Stimulated activated CD4-positive, alpha-beta T cell treated with anti-CD3 and anti-CD28 coated beads, Interleukin-1b, Interleukin-23, amount 100 ng/mL, for 1 hour (primary cell): ENCODE results near the gene VSIR.
A peak's percentile ranks its signal among the peaks of the same experiment; 100 is the strongest.

Source experiments
- DNase-seq, 2 donors: peaks; one replicate each; pipeline ENCODE4 v3.0.0-alpha.2; 2020; ENCODE audit warnings: low read depth in 2 of 2

Gene VSIR

DNA sequence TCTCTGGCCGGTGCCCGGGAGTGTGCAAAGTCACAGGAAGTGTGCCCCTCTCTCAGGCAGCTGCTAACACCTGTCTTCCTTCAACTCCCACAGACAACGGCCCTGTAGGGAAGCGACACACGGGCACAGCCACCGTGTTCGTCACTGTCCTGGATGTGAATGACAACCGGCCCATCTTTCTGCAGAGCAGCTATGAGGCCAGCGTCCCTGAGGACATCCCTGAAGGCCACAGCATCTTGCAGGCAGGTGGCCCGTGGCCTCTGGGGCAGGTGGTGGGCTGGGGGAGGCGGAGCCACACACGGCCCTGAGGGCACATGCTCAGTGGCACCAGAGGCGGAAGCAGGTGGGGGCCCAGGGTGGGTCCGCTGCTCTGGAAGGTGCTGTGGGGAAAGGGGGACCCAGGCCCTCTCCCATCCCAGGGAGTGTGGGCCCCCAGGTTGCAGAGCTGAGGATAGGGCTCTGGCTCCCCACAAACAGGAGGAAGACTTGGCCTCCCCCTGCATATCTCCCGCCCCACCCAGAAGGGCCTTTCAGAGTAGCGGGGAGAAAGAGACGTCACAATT, 60.7 kb downstream of the VSIR start:
- DNase-seq = no peak

DNA sequence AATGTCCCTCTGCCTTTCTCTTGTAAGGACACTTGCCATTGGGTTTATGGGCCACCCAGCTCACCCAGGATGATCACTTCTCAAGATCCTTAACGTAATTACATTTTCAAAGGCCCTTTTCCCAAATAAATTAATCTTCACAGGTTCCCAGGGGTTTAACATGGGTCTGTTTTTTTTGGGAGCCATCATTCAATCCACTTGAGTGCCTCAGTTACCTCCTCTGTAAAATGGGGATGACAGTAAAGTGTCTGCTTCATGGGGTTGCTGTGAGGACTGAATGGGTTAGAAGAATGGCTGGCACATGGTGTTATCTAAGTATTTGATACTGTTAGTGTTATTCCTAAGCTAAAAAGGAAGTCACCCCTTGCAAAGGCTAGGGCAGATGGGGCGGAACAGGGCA, 61.1 kb downstream of the VSIR start:
- no peak for DNase-seq

DNA sequence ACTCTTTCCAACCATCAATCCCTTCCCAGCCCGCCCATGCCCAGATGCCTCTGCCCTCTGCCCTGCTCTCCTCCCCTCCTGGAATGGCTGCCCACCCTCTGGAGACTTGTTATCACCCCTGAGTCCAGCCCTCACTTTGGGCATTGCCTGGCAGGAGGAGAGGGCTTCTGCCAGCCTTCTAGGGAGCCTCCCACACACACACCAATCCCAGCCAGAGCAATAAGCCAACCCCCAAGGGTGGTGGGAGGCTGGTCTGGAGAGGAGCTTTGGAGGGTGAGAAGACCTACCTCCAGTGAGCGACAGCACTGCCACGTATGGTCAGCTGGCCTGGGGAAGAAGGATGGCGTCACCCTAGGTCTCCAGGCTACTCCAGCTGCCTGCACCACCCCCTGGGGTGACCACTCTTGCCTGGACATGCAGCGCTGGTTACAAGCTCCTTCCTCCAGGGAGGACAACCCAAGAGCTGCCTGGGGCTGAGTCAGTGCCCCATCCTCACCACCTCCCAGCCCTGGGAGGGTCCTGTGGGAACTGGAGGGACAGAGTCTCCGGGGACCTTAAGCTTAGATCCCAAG, 62.2 kb downstream of the VSIR start:
- no peak for DNase-seq

GRCh38 chr10:71710519-71710918, 62.8 kb downstream of the VSIR start:
- no peak for DNase-seq

DNA sequence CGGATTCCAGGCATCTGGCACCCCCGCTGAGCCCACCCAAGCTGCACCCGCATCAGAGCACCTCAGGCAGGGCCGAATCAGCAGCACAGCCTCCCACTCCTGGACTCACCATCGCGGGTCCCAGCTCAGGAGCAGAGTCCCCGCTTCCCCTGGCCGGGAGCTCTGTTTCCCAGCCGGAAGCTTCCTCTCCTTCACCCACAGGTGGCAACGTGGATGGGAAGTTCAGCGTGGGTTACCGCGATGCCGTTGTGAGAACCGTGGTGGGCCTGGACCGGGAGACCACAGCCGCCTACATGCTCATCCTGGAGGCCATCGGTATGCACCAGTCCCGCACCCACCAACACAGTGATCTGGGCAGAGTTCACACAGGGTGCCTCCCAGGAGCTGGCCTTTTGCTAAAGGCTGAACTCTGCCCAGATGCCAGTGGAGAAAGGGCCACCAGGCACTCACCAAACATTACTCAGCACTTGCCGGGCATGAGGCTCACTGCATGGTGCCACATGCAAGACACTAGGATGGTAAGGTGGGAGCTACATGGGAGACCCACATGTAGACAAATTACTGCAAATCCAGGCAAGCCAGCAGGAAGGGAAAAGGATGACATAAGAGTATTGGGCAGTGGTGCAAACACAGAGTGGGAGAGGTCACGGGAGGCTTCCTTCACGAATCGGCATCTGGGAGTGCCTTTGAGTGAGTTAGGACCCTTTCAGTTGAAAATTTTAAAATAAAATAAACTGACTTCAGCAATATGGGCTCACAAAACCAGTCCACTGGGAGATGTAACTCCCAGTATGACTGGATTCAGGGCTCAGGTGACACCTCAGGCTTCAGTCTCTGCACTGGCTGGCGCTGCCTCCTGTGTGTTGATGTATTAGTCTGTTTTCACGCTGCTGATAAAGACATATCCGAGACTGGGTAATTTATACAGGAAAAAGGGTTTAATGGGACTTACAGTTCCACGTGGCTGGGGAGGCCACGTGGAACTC, 64.1 kb downstream of the VSIR start:
- no peak for DNase-seq

DNA sequence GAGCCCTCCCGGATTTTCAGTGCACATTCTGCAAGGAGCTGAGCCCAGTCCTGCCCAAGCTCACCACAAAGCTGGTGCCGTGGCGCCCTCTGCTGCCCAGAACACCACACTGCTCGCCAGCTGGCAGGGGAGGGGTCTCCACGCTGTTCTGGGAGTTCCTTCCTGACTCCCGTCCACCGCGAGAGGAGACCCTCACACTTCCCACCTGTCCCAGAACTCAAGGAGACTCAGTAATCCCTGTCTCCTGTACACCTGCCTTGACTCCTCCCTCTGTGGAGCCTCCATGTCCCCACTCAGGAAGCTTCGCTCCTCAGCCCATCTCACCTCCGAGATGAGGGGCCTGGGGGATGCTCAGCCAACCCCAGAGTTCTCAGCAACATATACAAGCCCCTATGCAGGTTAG, 65.0 kb downstream of the VSIR start:
- DNase-seq = peak; percentile 17 to 50

DNA sequence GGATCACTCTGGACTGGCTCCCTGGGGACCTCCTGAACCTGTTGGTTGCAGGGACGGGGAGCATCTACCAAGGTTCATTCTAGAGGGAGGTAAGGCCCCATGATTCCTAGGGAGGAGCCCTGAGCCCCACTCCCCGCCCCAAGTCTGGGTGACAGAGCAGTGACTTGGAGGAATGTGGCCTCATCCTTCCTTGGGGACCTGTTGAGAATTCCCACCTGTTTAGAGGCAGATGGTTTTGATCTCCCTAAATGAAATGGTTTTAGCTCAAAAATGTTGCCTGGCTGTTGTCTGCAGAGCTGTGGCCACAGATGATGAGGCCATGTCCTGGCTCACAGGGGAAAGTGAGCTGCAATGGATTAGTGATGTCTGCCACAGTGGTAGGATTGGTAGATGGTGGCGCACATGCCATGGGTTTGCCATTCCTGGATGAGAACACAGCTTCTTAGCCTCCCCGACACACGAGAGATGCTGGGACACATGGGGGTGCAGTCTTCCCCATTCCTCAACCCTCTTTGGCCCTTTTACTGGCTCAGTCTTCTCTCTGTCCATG, 66.0 kb downstream of the VSIR start:
- DNase-seq = no peak

- DNase-seq = no peak
These were observed 66.9 kb downstream of the VSIR start for GRCh38 chr10:71706216-71707121.

- no peak for DNase-seq
These were observed 67.7 kb downstream of the VSIR start for GRCh38 chr10:71705582-71705981.

GRCh38 chr10:71704816-71705215, 68.5 kb downstream of the VSIR start:
- DNase-seq = no peak

GRCh38 chr10:71703577-71703976, 69.7 kb downstream of the VSIR start:
- no peak for DNase-seq

GRCh38 chr10:71701496-71702132, 71.7 kb downstream of the VSIR start:
- no peak for DNase-seq

GRCh38 chr10:71700731-71701368, 72.5 kb downstream of the VSIR start:
- DNase-seq = no peak

DNA sequence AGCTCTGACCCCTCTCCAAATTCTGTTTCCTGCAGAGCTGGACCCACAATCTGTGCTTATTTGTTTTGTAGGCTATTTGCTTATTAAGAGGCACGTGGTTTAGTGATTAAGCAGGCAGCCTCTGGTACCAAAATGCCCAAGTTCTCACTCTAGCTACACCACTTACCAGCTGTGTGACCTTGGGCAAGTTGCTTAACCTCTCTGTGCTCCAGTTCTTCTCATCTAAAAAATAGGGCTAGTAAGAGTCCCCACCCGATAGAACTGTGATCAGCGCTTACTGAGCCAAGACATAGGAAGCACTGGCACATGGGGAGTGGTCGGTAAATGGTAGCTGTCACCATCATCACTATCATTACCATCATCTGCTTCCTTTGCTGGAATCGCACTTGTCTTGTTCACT, 74.6 kb downstream of the VSIR start:
- no peak for DNase-seq

GRCh38 chr10:71697938-71698709, 75.2 kb downstream of the VSIR start:
- no peak for DNase-seq
